Pancreas (tissue), 10 donors: ENCODE results near the gene MAN2A1. TPM values are rescaled to one million over a fixed set of nuclear protein-coding genes. Genes with fewer than 3 reads are reported as not detected.
A peak's percentile ranks its signal among the peaks of the same experiment; 100 is the strongest.

Experiments
- ATAC-seq, 4 donors: fragments of 200-7000 bp; cut with Tn5 transposase; one replicate each; pipeline versions ENCODE4 v1.8.0 to v1.9.1; 2020; ENCODE audit warnings: mild to moderate bottlenecking in 4 of 4, moderate library complexity in 4 of 4
- DNase-seq, 6 donors: peaks; one replicate each; pipeline ENCODE4 v3.0.0-alpha.2; 2020
- FAIRE-seq: peaks from 2 replicates; lab custom pipeline; 2012; peaks lifted over from hg19 to GRCh38; lab: Jason Lieb, UNC
- H3K27ac ChIP-seq, 4 donors: fragments of 200-600 bp; sonication (generic); 1 replicate in 3 of 4; 2 replicates in 1 of 4; pipeline versions ENCODE4 v1.5.0 to v1.8.0; 2020
- H3K27me3 ChIP-seq, 4 donors: fragments of 200-600 bp; one replicate each; pipeline ENCODE4 v1.8.0; 2021
- H3K36me3 ChIP-seq, 3 donors: fragments of 200-600 bp; sonication (generic) in 1 of 3; one replicate each; pipeline versions ENCODE4 v1.5.0 to v1.8.0; 2020 to 2021
- H3K4me1 ChIP-seq, 3 donors: fragments of 200-600 bp; one replicate each; pipeline ENCODE4 v1.8.0; 2021
- H3K4me3 ChIP-seq, 4 donors: fragments of 200-600 bp; sonication (generic) in 2 of 4; one replicate each; pipeline versions ENCODE4 v1.5.0 to v1.8.0; 2020 to 2021
- H3K9me3 ChIP-seq, 4 donors: fragments of 200-600 bp; one replicate each; pipeline ENCODE4 v1.8.0; 2021
- WGBS, 2 donors: extraction: QIAGEN DNeasy Blood & Tissue Kit; methylation state at CpG; one replicate each; pipeline ENCODE4 v1.1.7; 2013; 5-methylcytosine and 5-hydroxymethylcytosine counted together
- intact Hi-C, 3 donors: fragments of 100-400 bp; cut with DNase I; formaldehyde crosslinking; loops; one replicate each; pipeline versions ENCODE4 v1.11.1 to v1.14.2; 2022
- polyA plus RNA-seq, 2 donors: library from polyadenylated mRNA; stranded (reverse); fragments of 200-250 nt; gene quantifications; one replicate each; pipeline ENCODE4 v1.2.3, GENCODE V29; 2013
- total RNA-seq, 6 donors: library from RNA; stranded (reverse); fragmentation: NEBNext Ultra II Directional in 4 of 6; extraction: Animal tissue kit (Norgen Biotek cat#: 25700) in 4 of 6; gene quantifications; one replicate each; pipeline versions ENCODE4 v1.2.1 to v1.2.4, GENCODE V29; 2021 to 2023
- TF ChIP-seq, protein P1 (sequence below), 4 donors: fragments of 200-600 bp; sonication (generic) in 3 of 4; IDR thresholded peaks; one replicate each; pipeline versions ENCODE4 v1.5.0 to v1.8.0; 2021; ENCODE audit warnings: antibody characterized with exemption in 4 of 4
- donor health status: healthy with polysubstance abuse.
- donor health status: DM: no; HTN: no; CAD: no; lungs with moderate emphysema.
- donor health status: DM: no; HTN: no; CAD: no.
- donor health status: control.
- donor health status: control.
- donor health status: Bipolar disorder and iron deficiency.
- donor health status: DM: yes; HTN: yes; CAD: no.
- donor health status: DM: no; HTN: no; CAD: no.
- donor health status: DM: no; HTN: no; CAD: no.
- donor health status: DM: yes; HTN: yes; CAD: no.

The MAN2A1 gene
- total and polyA plus RNA-seq, 8 donors = 8.5 to 49.4 (median 36.6) TPM

DNA sequence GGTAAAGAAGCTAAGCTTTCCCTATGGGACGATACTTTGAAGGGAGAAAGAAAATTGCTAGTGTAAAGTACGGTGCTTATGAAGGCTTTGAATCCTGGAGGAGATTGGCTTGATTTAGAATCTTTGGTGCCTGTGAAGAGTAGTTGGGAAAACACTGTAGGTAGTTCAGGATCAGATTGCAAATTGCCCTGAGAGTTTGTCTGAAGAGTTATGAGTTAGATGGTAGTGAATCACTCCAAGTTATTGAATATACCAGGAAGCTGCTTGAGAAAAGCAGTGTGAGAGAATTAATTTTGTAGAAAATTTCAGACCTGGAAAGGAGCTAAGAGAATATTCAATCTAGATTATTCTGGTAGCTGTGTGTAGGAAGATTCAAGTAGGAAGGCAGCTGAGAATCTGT lies 11.5 kb downstream of the MAN2A1 start:
- Histone ChIP-seq H3K4me1 (peaks cover 0 to 27% (median 21%) of the 10 kb centered on the region in 3 donors), H3K27me3 (no peaks in the 10 kb centered on the region), H3K4me3 (no peak overlapping the region), H3K36me3 (no peaks in the 10 kb centered on the region), H3K27ac (no peak overlapping the region), H3K9me3 (no peaks in the 10 kb centered on the region)
- intact Hi-C loops = no loop called here
- ATAC-seq = peak in 2 of 4 donors; percentile 30 to 35
- no peak for DNase-seq
- 84 to 88% methylated on average over 2 of the region's 2 CpGs for WGBS, 2 donors
- TF ChIP-seq, protein P1, sequence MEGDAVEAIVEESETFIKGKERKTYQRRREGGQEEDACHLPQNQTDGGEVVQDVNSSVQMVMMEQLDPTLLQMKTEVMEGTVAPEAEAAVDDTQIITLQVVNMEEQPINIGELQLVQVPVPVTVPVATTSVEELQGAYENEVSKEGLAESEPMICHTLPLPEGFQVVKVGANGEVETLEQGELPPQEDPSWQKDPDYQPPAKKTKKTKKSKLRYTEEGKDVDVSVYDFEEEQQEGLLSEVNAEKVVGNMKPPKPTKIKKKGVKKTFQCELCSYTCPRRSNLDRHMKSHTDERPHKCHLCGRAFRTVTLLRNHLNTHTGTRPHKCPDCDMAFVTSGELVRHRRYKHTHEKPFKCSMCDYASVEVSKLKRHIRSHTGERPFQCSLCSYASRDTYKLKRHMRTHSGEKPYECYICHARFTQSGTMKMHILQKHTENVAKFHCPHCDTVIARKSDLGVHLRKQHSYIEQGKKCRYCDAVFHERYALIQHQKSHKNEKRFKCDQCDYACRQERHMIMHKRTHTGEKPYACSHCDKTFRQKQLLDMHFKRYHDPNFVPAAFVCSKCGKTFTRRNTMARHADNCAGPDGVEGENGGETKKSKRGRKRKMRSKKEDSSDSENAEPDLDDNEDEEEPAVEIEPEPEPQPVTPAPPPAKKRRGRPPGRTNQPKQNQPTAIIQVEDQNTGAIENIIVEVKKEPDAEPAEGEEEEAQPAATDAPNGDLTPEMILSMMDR (IDR thresholded peaks at IDR 0.05) = no peak
- no peak for FAIRE-seq

DNA sequence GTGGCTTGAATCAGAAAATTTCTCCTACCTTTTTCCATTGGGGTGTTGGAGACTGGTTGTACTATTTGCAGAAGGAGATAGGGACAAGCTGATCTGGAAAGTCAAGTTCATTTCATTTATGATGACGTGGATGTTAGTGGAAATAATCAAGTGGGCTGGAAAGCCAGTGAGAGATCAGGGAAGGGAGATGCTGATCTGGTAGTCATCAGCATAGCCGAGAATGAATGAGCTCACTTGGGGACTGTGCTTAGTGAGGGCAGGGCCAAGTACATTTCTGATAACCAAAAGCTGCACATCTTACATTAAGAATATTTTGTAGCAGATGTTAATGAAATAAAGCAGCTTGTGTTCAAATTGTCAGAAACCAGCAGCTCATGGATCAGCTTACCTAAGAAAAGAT lies 12.1 kb downstream of the MAN2A1 start:
- TF ChIP-seq, protein P1 (IDR thresholded peaks at IDR 0.05) = no peak
- DNase-seq (no peak), ATAC-seq (peak; percentile 54 to 73 (median 64)), FAIRE-seq (no peak)
- Histone ChIP-seq H3K27ac (no peak overlapping the region), H3K27me3 (no peaks in the 10 kb centered on the region), H3K9me3 (no peaks in the 10 kb centered on the region), H3K4me3 (no peak overlapping the region), H3K4me1 (peaks cover 0 to 27% (median 21%) of the 10 kb centered on the region in 3 donors), H3K36me3 (no peaks in the 10 kb centered on the region)
- intact Hi-C loops = no loop called here
- 44% methylated on average over 2 of the region's 2 CpGs for WGBS, 2 donors

DNA sequence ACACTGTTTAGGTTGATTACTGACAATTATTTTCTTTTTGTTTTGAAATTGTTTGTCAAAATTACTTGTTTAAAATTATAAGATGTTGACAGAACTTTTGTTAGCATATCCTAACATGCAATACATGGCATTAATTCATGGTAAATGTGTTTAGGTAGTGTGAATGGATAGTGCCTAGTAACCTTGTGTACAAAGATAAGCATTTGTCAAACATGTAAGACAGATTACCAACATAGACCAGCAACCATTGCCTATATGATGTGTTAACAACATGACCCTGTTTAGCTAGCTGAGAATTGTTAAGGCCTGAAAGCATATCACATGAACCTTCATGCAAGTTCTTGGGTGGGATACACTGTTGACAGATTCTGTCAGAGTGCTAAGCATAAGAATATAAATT lies 13.4 kb downstream of the MAN2A1 start:
- intact Hi-C loops = no loop called here
- TF ChIP-seq, protein P1 (IDR thresholded peaks at IDR 0.05) = no peak
- FAIRE-seq (no peak), DNase-seq (no peak), ATAC-seq (no peak)
- Histone ChIP-seq H3K27me3 (no peaks in the 10 kb centered on the region), H3K4me1 (peaks cover 3 to 27% (median 11%) of the 10 kb centered on the region in 3 donors), H3K36me3 (no peaks in the 10 kb centered on the region), H3K9me3 (no peaks in the 10 kb centered on the region), H3K4me3 (no peak overlapping the region), H3K27ac (no peak overlapping the region)

DNA sequence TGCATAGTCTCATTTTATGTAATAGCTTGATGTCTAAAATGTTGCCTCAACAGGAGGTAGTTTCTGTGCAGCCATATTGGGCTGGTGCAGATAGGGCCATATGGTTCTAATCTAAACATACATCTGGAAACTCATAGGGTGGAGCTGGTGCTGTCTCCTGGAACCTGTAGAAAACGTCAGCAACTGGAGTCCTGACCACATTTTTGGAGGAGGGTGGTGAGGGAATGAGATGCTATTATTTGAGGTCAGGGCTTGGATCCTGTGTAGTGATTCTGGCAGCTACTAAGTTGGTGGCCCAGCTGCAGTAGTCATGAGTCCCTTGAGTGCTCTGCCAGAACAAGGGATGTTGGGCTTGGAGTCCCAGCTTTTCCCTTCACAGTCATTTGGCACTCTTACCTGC lies 14.1 kb downstream of the MAN2A1 start:
- Histone ChIP-seq H3K4me1 (peaks cover 3 to 31% (median 14%) of the 10 kb centered on the region in 3 donors), H3K27ac (no peak overlapping the region), H3K4me3 (no peak overlapping the region), H3K36me3 (no peaks in the 10 kb centered on the region), H3K27me3 (no peaks in the 10 kb centered on the region), H3K9me3 (no peaks in the 10 kb centered on the region)
- WGBS, 2 donors = 52% methylated on average over 1 of the region's 1 CpG
- no peak for FAIRE-seq
- no peak for DNase-seq
- peak in 1 of 4 donors; percentile 21 for ATAC-seq
- TF ChIP-seq, protein P1 (IDR thresholded peaks at IDR 0.05) = no peak
- intact Hi-C loops = no loop called here

DNA sequence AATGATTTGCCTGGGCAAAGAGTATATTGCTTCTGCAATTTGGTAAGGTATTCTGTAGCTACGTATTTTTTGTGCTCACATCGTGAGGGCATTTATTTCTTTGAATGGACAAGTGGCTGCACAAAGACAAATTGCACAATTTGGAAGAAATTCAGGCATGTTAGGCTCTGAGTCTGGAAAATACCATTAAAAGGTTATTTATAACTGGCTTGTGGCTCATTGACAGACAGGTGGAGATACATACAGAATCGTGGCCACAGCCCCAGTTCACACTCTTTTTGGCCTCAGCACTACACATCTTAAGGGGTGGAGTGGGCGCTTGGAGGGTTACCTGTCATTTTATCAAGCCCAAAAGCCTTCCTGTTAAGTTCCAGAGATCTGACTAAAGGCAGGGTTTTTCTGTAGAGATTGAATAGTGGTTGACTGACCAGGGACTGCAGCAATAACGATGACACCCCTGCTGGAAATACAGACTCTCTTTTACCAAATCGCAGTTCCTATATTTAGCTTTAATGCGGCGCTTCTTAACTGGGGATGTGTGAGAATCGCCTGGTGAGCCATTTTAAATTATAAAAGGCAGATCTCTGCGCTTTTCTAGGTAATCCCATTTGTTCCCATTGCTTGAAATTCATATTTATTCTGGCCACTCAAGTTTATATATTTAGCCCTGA lies 14.7 kb downstream of the MAN2A1 start:
- H3K9me3 ChIP-seq = no peaks in the 10 kb centered on the region
- TF ChIP-seq, protein P1 (IDR thresholded peaks at IDR 0.05) = no peak
- H3K4me3 ChIP-seq = no peak overlapping the region
- H3K27ac ChIP-seq = no peak overlapping the region
- WGBS, 2 donors = 73 to 74% methylated on average over 10 of the region's 10 CpGs
- H3K4me1 ChIP-seq = peaks cover 3 to 33% (median 16%) of the 10 kb centered on the region in 3 donors
- no peak for FAIRE-seq
- no peaks in the 10 kb centered on the region for H3K36me3 ChIP-seq
- no peak for DNase-seq
- intact Hi-C loops = no loop called here
- no peaks in the 10 kb centered on the region for H3K27me3 ChIP-seq
- peak in 1 of 4 donors; percentile 27 for ATAC-seq
